HepG2 (cell line): Measurements from ENCODE around the gene SMCO4. TPM values are rescaled to one million over a fixed set of nuclear protein-coding genes. Genes with fewer than 3 reads are reported as not detected.

Experiments used
- CHD4 ChIP-seq: fragments of 200-600 bp; sonication (generic); IDR thresholded peaks from 2 replicates; pipeline ENCODE4 v1.7.0; 2017; ENCODE audit warnings: mild to moderate bottlenecking, low read length, borderline replicate concordance
- MED8 ChIP-seq: sonication (generic); formaldehyde crosslinking; IDR thresholded peaks from 2 replicates; pipeline ENCODE4 v1.8.1; 2023; ENCODE audit warnings: mild to moderate bottlenecking, missing genetic modification reagents; ENCODE audit not compliant: insufficient replicate concordance
- SIX4 ChIP-seq: sonication (generic); formaldehyde crosslinking; IDR thresholded peaks from 2 replicates; pipeline ENCODE4 v1.4.0; 2020; ENCODE audit warnings: missing genetic modification reagents
- SNRNP70 ChIP-seq: fragments of 200-400 bp; formaldehyde crosslinking; IDR thresholded peaks from 2 replicates; pipeline ENCODE4 v1.6.1; 2017; ENCODE audit warnings: mild to moderate bottlenecking, low read depth, low read length, moderate library complexity
- THAP8 ChIP-seq: sonication (generic); formaldehyde crosslinking; IDR thresholded peaks from 2 replicates; pipeline ENCODE4 v1.5.1; 2020; ENCODE audit warnings: missing genetic modification reagents, mild to moderate bottlenecking, borderline replicate concordance
- ZC3H4 ChIP-seq: sonication (generic); formaldehyde crosslinking; IDR thresholded peaks from 2 replicates; pipeline ENCODE4 v1.4.0; 2020; ENCODE audit warnings: missing genetic modification reagents, borderline replicate concordance
- ZFP90 ChIP-seq: sonication (generic); formaldehyde crosslinking; IDR thresholded peaks from 2 replicates; pipeline ENCODE4 v1.8.0; 2022; ENCODE audit warnings: missing genetic modification reagents, mild to moderate bottlenecking, inconsistent platforms, borderline replicate concordance
- ZNF12 ChIP-seq: sonication (generic); formaldehyde crosslinking; IDR thresholded peaks from 2 replicates; pipeline ENCODE4 v1.5.0; 2020; ENCODE audit warnings: missing genetic modification reagents
- ZNF609 ChIP-seq: sonication (generic); formaldehyde crosslinking; IDR thresholded peaks from 2 replicates; pipeline ENCODE4 v1.4.0; 2020; ENCODE audit warnings: mild to moderate bottlenecking, missing genetic modification reagents, borderline replicate concordance
- ZSCAN22 ChIP-seq: sonication (generic); formaldehyde crosslinking; IDR thresholded peaks from 2 replicates; pipeline ENCODE4 v1.4.0; 2020; ENCODE audit warnings: mild to moderate bottlenecking, missing genetic modification reagents
- polyA plus RNA-seq, 8 experiments: library from polyadenylated mRNA; depleted of rRNA in 3 of 8; stranded (reverse) in 7 of 8; unstranded in 1 of 8; fragments of >200 nt; fragmentation: Illumina TruSeq in 4 of 8; extraction: Trizol in 4 of 8; gene quantifications; 2 replicates each; pipeline versions ENCODE4 v1.2.1 to v1.2.3, GENCODE V29; 2011 to 2016; ENCODE audit warnings: low read depth in 4 of 8, missing spikeins in 1 of 8, mixed read lengths in 1 of 8; ENCODE audit not compliant: insufficient read depth in 1 of 8
- total RNA-seq, 5 experiments: library from RNA; depleted of rRNA; stranded (reverse); fragments of >200 nt; fragmentation: Illumina TruSeq; extraction: Trizol; gene quantifications; 2 replicates each; pipeline ENCODE4 v1.2.3, GENCODE V29; 2016; ENCODE audit warnings: low read depth in 1 of 5
- TF ChIP-seq, protein P1 (sequence below): sonication (generic); formaldehyde crosslinking; IDR thresholded peaks from 2 replicates; pipeline ENCODE4 v1.4.0; 2020; ENCODE audit warnings: low read depth, missing genetic modification reagents
- TF ChIP-seq, protein P2 (sequence below): sonication (generic); formaldehyde crosslinking; IDR thresholded peaks from 2 replicates; pipeline ENCODE4 v1.5.1; 2020; ENCODE audit warnings: mild to moderate bottlenecking, missing genetic modification reagents, moderate library complexity
- TF ChIP-seq, protein P3 (sequence below): IDR thresholded peaks from 2 replicates; pipeline ENCODE4 v1.6.1; 2018; ENCODE audit warnings: missing genetic modification reagents, mild to moderate bottlenecking, missing compliant biosample characterization

Gene SMCO4
- total and polyA plus RNA-seq, 2 of the 13 experiments (the other 11 are each of a cell fraction or from before 2014, with no cell fraction given), result 10.6 to 28.5 TPM

DNA sequence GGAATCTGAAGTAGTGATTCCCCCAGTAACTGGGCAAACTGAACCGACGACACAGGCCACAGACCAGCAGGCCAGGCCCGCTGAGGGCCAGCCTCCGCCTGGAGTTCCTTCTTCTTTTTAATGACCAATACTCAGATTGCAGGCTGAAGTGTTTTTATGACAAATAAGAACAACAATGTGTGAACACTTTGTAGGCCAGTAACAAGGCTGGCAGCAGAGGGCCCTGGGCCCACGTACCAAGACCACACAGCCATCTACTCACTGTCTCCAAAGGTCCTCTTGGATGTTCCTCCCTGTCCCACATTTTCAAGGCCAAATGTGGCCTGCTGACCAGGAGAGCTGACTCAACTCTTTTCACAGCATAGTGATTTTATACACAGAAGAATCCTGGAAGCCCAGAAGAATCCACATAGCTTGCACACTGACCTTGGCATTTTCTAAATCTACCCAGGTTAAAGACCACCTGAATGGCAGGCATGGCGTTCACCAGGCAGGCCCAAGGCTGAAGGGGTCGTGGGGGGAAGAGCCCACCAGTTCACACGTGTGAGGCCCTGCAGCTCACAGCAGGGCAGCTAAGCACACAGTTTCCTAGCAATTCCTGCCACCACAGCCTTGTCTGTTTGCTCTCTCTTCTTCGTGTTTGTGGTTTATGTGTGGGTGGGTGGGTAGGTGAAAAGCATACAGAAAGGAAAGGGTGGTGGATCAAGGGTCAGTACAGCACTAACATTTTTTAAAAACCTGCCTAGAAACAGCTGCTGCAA lies 13.3 kb downstream of the SMCO4 start (continued):
- TF ChIP-seq, protein P1, sequence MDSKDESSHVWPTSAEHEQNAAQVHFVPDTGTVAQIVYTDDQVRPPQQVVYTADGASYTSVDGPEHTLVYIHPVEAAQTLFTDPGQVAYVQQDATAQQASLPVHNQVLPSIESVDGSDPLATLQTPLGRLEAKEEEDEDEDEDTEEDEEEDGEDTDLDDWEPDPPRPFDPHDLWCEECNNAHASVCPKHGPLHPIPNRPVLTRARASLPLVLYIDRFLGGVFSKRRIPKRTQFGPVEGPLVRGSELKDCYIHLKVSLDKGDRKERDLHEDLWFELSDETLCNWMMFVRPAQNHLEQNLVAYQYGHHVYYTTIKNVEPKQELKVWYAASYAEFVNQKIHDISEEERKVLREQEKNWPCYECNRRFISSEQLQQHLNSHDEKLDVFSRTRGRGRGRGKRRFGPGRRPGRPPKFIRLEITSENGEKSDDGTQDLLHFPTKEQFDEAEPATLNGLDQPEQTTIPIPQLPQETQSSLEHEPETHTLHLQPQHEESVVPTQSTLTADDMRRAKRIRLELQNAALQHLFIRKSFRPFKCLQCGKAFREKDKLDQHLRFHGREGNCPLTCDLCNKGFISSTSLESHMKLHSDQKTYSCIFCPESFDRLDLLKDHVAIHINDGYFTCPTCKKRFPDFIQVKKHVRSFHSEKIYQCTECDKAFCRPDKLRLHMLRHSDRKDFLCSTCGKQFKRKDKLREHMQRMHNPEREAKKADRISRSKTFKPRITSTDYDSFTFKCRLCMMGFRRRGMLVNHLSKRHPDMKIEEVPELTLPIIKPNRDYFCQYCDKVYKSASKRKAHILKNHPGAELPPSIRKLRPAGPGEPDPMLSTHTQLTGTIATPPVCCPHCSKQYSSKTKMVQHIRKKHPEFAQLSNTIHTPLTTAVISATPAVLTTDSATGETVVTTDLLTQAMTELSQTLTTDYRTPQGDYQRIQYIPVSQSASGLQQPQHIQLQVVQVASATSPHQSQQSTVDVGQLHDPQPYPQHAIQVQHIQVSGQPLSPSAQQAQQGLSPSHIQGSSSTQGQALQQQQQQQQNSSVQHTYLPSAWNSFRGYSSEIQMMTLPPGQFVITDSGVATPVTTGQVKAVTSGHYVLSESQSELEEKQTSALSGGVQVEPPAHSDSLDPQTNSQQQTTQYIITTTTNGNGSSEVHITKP, result no peak
- TF ChIP-seq, protein P2, sequence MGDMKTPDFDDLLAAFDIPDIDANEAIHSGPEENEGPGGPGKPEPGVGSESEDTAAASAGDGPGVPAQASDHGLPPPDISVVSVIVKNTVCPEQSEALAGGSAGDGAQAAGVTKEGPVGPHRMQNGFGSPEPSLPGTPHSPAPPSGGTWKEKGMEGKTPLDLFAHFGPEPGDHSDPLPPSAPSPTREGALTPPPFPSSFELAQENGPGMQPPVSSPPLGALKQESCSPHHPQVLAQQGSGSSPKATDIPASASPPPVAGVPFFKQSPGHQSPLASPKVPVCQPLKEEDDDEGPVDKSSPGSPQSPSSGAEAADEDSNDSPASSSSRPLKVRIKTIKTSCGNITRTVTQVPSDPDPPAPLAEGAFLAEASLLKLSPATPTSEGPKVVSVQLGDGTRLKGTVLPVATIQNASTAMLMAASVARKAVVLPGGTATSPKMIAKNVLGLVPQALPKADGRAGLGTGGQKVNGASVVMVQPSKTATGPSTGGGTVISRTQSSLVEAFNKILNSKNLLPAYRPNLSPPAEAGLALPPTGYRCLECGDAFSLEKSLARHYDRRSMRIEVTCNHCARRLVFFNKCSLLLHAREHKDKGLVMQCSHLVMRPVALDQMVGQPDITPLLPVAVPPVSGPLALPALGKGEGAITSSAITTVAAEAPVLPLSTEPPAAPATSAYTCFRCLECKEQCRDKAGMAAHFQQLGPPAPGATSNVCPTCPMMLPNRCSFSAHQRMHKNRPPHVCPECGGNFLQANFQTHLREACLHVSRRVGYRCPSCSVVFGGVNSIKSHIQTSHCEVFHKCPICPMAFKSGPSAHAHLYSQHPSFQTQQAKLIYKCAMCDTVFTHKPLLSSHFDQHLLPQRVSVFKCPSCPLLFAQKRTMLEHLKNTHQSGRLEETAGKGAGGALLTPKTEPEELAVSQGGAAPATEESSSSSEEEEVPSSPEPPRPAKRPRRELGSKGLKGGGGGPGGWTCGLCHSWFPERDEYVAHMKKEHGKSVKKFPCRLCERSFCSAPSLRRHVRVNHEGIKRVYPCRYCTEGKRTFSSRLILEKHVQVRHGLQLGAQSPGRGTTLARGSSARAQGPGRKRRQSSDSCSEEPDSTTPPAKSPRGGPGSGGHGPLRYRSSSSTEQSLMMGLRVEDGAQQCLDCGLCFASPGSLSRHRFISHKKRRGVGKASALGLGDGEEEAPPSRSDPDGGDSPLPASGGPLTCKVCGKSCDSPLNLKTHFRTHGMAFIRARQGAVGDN (CRISPR knock-in tag), result peak; percentile 72
- TF ChIP-seq SNRNP70 (no peak), CHD4 (no peak), THAP8 (CRISPR knock-in tag) (no peak), ZNF12 (no peak), ZC3H4 (CRISPR knock-in tag) (no peak), ZSCAN22 (CRISPR knock-in tag) (no peak), ZNF609 (peak; percentile 64; the same call in 1 of the 2 replicates), MED8 (CRISPR knock-in tag) (no peak), SIX4 (CRISPR knock-in tag) (no peak), ZFP90 (CRISPR knock-in tag) (no peak)
- TF ChIP-seq, protein P3, sequence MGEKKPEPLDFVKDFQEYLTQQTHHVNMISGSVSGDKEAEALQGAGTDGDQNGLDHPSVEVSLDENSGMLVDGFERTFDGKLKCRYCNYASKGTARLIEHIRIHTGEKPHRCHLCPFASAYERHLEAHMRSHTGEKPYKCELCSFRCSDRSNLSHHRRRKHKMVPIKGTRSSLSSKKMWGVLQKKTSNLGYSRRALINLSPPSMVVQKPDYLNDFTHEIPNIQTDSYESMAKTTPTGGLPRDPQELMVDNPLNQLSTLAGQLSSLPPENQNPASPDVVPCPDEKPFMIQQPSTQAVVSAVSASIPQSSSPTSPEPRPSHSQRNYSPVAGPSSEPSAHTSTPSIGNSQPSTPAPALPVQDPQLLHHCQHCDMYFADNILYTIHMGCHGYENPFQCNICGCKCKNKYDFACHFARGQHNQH (CRISPR knock-in tag), result 0 out of 2 replicates have a peak, but pooled peaks have one; percentile 5
